Measurements from ENCODE around the gene ACAN. TPM values are rescaled to one million over a fixed set of nuclear protein-coding genes. Genes with fewer than 3 reads are reported as not detected.

Gene ACAN
- polyA plus RNA-seq, 1 of the 3 experiments (the other 2 are of a cell fraction): not detected

DNA sequence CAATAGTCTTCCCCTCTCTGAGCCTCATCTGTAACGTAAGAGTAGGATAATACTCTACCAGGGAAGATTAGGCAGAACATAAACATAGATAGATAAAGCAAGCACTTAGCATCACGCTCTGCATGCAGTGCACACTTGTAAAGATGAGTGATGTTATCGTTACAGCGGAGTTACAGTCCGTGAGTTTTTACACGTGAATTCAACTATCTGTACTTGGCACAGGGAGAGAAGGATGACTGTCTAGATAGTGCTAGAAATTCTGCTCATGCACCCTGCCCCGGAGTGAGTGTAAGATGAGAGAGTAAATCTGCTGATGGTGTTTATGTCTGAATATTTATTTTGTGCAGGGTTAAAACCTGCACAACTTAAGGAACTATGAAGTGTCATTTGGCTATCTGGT lies 56.3 kb downstream of the ACAN start:
- Histone ChIP-seq H3F3A (replicated peaks; ENCODE audit: insufficient read depth) (no peaks in the 10 kb centered on the region), H3K9me3 (no peaks in the 10 kb centered on the region), H4K20me1 (ENCODE audit: insufficient read depth) (no peaks in the 10 kb centered on the region), H3K79me2 (ENCODE audit: insufficient read depth) (no peaks in the 10 kb centered on the region), H3K9me2 (no peaks in the 10 kb centered on the region), H3K36me3 (replicated peaks in 1 of 2; ENCODE audit: control insufficient read depth in 1 of 2, insufficient read depth in 2 of 2, low read length in 1 of 2) (no peaks in the 10 kb centered on the region), H3K9ac (no peak overlapping the region), H2AFZ (ENCODE audit: low read depth) (no peak overlapping the region), H3K27me3 (ENCODE audit: insufficient read depth) (no peaks in the 10 kb centered on the region; the same call in 1 of the 2 replicates), H3K4me1 (ENCODE audit: control insufficient read depth in 1 of 2, insufficient read depth in 2 of 2, low read depth in 1 of 2, low read length in 1 of 2) (no peaks in the 10 kb centered on the region; a peak in 1 of 4 replicates), H3K4me3 (ENCODE audit: low read depth in 2 of 2, low read length in 1 of 2) (no peak overlapping the region), H3K27ac (ENCODE audit: low read depth in 2 of 2, low read length in 1 of 2) (no peak overlapping the region), H3K4me2 (no peak overlapping the region)
- 17% methylated on average over 7 of the region's 7 CpGs for WGBS (ENCODE audit: low lambda C conversion rate)
- DNase-seq: no peak
- ChIA-PET CTCF (interaction anchor here (1.4 kb wide), 1 partner anchor 25 kb away, joined by 4 read pairs; no protein-coding TSS in a partner anchor), POLR2A (interaction anchor here (1.2 kb wide), 1 partner anchor 31 kb away, joined by 3 read pairs; no protein-coding TSS in a partner anchor)
- TF ChIP-seq, protein P1, sequence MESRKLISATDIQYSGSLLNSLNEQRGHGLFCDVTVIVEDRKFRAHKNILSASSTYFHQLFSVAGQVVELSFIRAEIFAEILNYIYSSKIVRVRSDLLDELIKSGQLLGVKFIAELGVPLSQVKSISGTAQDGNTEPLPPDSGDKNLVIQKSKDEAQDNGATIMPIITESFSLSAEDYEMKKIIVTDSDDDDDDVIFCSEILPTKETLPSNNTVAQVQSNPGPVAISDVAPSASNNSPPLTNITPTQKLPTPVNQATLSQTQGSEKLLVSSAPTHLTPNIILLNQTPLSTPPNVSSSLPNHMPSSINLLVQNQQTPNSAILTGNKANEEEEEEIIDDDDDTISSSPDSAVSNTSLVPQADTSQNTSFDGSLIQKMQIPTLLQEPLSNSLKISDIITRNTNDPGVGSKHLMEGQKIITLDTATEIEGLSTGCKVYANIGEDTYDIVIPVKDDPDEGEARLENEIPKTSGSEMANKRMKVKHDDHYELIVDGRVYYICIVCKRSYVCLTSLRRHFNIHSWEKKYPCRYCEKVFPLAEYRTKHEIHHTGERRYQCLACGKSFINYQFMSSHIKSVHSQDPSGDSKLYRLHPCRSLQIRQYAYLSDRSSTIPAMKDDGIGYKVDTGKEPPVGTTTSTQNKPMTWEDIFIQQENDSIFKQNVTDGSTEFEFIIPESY (IDR thresholded peaks at IDR 0.05; ENCODE audit: borderline replicate concordance, low read depth): no peak
- TF ChIP-seq TAF1 (IDR thresholded peaks at IDR 0.05; ENCODE audit: borderline replicate concordance, low read depth, low read length): no peak
- no peak for TF ChIP-seq FOSL2 (IDR thresholded peaks at IDR 0.05; ENCODE audit: borderline replicate concordance, low read depth)
- no peak for TF ChIP-seq FOXM1 (IDR thresholded peaks at IDR 0.05; ENCODE audit: low read depth)
- no peak for TF ChIP-seq GABPA (IDR thresholded peaks at IDR 0.05; ENCODE audit: low read depth)
- TF ChIP-seq USF1 (IDR thresholded peaks at IDR 0.05; ENCODE audit: borderline replicate concordance, low read depth): no peak
- TF ChIP-seq, protein P2, sequence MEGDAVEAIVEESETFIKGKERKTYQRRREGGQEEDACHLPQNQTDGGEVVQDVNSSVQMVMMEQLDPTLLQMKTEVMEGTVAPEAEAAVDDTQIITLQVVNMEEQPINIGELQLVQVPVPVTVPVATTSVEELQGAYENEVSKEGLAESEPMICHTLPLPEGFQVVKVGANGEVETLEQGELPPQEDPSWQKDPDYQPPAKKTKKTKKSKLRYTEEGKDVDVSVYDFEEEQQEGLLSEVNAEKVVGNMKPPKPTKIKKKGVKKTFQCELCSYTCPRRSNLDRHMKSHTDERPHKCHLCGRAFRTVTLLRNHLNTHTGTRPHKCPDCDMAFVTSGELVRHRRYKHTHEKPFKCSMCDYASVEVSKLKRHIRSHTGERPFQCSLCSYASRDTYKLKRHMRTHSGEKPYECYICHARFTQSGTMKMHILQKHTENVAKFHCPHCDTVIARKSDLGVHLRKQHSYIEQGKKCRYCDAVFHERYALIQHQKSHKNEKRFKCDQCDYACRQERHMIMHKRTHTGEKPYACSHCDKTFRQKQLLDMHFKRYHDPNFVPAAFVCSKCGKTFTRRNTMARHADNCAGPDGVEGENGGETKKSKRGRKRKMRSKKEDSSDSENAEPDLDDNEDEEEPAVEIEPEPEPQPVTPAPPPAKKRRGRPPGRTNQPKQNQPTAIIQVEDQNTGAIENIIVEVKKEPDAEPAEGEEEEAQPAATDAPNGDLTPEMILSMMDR (IDR thresholded peaks at IDR 0.05): no peak

DNA sequence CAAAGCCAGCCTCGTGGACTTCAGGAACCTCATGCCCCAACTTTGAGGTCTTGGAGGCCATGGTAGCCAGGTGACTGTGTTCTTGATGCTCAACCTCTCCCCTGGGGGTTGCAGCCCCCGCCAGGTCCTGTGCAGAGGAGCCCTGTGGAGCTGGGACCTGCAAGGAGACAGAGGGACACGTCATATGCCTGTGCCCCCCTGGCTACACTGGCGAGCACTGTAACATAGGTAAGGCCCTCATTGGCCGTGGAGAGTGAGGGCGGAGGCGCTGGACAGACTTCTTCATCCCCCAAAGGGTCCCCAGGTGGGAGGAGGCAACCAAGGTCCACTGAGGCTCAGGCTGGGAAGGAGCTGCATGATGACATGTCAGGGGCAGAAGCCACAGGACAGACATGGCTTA lies 57.0 kb downstream of the ACAN start:
- no peak overlapping the region for H3K9ac ChIP-seq
- H2AFZ ChIP-seq (ENCODE audit: low read depth): no peak overlapping the region
- no peaks in the 10 kb centered on the region; a peak in 1 of 4 replicates for H3K4me1 ChIP-seq (ENCODE audit: control insufficient read depth in 1 of 2, insufficient read depth in 2 of 2, low read depth in 1 of 2, low read length in 1 of 2)
- ChIA-PET CTCF (no interaction called here), POLR2A (interaction anchor here (1.2 kb wide), 1 partner anchor 30 kb away, joined by 3 read pairs; no protein-coding TSS in a partner anchor)
- DNase-seq: no peak
- H3K4me3 ChIP-seq (ENCODE audit: low read depth in 2 of 2, low read length in 1 of 2): no peak overlapping the region
- no peaks in the 10 kb centered on the region for H3K36me3 ChIP-seq (replicated peaks in 1 of 2; ENCODE audit: control insufficient read depth in 1 of 2, insufficient read depth in 2 of 2, low read length in 1 of 2)
- H3K27me3 ChIP-seq (ENCODE audit: insufficient read depth): no peaks in the 10 kb centered on the region; the same call in 1 of the 2 replicates
- WGBS (ENCODE audit: low lambda C conversion rate): 37% methylated on average over 6 of the region's 7 CpGs
- H3K4me2 ChIP-seq: no peak overlapping the region
- no peak overlapping the region for H3K27ac ChIP-seq (ENCODE audit: low read depth in 2 of 2, low read length in 1 of 2)
- TF ChIP-seq TEAD4 (IDR thresholded peaks at IDR 0.05; ENCODE audit: borderline replicate concordance, insufficient read depth): no peak
- no peaks in the 10 kb centered on the region for H3F3A ChIP-seq (replicated peaks; ENCODE audit: insufficient read depth)
- no peaks in the 10 kb centered on the region for H3K9me2 ChIP-seq
- no peaks in the 10 kb centered on the region for H3K79me2 ChIP-seq (ENCODE audit: insufficient read depth)
- no peaks in the 10 kb centered on the region for H3K9me3 ChIP-seq
- no peaks in the 10 kb centered on the region for H4K20me1 ChIP-seq (ENCODE audit: insufficient read depth)

All from SK-N-SH (cell line).